Tibial nerve (tissue), 4 donors: Measurements from ENCODE around the gene BAG1.

Experiments used
- EP300 ChIP-seq, 2 donors: sonication (generic); formaldehyde crosslinking; IDR thresholded peaks; one replicate each; pipeline ENCODE4 v1.6.1; 2017; ENCODE audit warnings: antibody characterized with exemption in 2 of 2, mild to moderate bottlenecking in 1 of 2
- POLR2A ChIP-seq, 2 donors: fragments of 450-650 bp; IDR thresholded peaks; one replicate each; pipeline ENCODE4 v1.6.1; 2017; ENCODE audit warnings: antibody characterized with exemption in 2 of 2, mild to moderate bottlenecking in 2 of 2, moderate library complexity in 2 of 2
- TF ChIP-seq, protein P1 (sequence below), 5 experiments: fragments of 200-600 bp in 3 of 5; fragments of 450-650 bp in 2 of 5; sonication (generic) in 3 of 5; IDR thresholded peaks; one replicate each; pipeline ENCODE4 v1.5.1; 2016 to 2019; ENCODE audit warnings: antibody characterized with exemption in 5 of 5, mild to moderate bottlenecking in 3 of 5, moderate library complexity in 2 of 5

- TF ChIP-seq POLR2A (IDR thresholded peaks at IDR 0.05) (no peak), EP300 (IDR thresholded peaks at IDR 0.05) (no peak)
- TF ChIP-seq, protein P1, sequence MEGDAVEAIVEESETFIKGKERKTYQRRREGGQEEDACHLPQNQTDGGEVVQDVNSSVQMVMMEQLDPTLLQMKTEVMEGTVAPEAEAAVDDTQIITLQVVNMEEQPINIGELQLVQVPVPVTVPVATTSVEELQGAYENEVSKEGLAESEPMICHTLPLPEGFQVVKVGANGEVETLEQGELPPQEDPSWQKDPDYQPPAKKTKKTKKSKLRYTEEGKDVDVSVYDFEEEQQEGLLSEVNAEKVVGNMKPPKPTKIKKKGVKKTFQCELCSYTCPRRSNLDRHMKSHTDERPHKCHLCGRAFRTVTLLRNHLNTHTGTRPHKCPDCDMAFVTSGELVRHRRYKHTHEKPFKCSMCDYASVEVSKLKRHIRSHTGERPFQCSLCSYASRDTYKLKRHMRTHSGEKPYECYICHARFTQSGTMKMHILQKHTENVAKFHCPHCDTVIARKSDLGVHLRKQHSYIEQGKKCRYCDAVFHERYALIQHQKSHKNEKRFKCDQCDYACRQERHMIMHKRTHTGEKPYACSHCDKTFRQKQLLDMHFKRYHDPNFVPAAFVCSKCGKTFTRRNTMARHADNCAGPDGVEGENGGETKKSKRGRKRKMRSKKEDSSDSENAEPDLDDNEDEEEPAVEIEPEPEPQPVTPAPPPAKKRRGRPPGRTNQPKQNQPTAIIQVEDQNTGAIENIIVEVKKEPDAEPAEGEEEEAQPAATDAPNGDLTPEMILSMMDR (IDR thresholded peaks at IDR 0.05): no peak
These were observed 15.9 kb downstream of the BAG1 start for GRCh38 chr9:33248606-33249005.
